GM19025 (cell line): Measurements from ENCODE around the gene HENMT1.
"Not testable (repeated sequence)": the region's sequence is repeated elsewhere in the genome, so short reads cannot be mapped to it uniquely, and the experiment has no call there.

Source experiments
- ATAC-seq: cut with Tn5 transposase; IDR thresholded peaks from one replicate; pipeline ENCODE4 v1.9.1; 2021; ENCODE audit warnings: mild to moderate bottlenecking, low read depth, moderate library complexity; ENCODE audit not compliant: unreplicated experiment

Gene HENMT1

DNA sequence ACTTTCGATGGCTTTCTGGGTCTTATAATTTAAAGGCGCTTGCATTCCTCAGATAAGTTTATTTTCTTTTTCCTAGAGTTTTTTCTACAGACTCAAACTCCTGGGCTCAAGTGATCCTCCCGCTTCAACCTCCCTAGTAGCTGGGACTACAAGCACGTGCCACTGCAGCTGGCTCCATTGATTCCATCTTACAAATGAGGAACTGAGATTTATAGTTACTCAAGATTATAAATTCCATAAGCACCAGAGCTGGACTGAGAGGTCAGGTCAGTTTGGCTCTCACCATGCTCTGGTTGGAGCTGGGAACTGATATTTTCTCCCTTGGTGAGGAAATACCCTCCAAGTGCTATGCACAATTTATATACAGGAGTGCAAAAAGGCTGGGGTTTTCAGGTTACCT is 17.8 kb upstream of the HENMT1 start:
- no peak for ATAC-seq

DNA sequence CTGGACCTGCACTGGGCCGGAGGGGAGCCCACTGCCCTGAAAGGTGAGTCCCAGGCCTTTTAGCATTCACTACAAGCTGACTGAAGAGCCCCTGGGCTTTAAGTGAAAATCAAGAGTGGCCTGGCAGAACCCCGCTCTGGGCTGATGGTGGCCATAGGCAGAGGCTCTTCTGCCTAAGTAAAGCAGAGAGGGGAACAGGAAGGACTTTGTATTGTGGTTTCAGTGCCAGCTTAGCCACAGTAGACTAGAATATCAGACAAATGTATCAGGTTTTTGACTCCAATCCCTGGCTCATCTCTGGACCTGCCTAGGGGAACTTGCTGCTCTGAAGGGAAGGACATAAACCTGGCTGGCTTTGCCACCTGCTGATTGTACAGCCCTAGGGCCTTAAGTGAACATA is 10.2 kb upstream of the HENMT1 start:
- ATAC-seq = no peak

DNA sequence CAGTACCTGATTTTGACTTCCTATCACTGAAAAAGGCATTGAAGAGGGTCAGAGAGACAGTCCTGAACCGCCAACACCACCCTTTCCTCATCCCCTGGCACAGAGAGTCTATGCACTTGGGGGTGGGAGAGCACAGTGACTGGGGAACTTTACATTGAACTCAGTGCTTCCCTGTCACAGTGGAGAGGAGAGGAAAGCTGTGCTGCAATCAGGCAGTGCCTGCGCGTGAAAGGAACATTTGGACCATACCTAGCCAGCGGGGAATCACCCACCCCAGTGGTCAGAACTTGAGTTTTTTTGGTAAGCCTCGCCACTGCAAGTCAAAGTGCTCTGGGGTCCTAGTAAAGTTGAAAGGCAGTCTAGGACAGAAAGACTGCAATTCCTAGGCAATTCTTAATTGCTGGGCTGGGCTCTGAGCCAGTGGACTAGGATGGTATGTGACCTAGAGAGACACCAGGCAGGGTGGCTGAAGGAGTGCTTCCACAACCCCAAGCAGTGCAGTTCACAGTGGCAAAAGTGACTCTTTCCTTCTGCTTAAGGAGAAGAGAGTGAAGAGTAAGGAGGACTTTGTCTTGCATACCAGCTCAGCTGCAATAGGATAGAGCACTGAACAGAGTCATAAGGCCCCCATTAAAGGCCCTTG is 9.4 kb upstream of the HENMT1 start:
- no peak for ATAC-seq

DNA sequence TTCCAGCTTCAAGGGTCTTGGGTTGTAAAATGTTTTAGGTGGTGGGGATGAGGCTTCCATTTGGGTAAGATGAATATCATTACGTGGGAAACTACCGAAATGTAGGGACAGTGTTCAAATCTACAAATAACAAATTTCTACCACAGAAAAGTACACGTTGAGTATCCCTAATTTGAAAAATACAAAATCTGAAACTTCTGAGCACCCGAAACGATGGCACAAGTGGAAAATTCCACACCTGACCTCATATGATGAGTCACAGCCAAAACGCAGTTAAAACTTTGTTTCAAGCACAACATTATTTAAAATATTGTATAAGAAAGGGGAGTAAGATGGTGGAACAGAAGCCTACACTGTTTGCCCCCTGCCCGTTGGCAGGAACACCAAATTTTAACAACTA is 8.8 kb upstream of the HENMT1 start:
- no peak for ATAC-seq

DNA sequence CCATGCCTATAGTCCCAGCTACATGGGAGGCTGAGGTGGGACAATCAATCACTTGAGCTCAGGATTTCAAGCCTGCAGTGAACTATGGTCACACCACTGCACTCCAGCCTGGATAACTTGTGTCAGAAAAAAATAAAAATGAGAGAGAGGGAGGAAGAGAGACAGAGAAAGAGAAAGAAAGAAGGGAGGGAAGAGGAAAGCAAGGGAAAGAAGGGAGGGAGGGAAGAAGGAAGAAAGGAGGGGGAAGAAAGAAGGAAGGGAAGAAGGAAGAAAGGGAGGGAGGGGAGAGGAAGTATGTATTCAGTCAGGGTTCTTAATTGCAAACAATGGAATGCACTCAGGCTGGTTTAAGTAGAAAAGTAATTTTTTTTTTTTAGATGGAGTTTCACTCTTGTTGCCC is 7.9 kb upstream of the HENMT1 start:
- ATAC-seq = no peak

DNA sequence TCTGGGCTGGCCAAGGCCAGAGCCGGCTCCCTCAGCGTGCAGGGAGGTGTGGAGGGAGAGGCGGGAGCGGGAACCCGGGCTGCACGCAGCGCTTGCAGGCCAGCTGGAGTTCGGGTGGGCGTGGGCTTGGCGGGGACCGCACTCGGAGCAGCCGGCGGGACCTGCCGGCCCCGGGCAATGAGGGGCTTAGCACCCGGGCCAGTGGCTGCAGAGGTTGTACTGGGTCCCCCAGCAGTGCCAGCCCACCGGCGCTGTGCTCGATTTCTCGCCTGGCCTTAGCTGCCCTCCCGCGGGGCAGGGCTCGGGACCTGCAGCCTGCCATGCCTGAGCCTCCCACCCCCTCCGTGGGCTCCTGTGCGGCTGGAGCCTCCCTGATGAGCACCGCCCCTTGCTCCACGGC is 6.5 kb upstream of the HENMT1 start:
- not testable (repeated sequence) for ATAC-seq

DNA sequence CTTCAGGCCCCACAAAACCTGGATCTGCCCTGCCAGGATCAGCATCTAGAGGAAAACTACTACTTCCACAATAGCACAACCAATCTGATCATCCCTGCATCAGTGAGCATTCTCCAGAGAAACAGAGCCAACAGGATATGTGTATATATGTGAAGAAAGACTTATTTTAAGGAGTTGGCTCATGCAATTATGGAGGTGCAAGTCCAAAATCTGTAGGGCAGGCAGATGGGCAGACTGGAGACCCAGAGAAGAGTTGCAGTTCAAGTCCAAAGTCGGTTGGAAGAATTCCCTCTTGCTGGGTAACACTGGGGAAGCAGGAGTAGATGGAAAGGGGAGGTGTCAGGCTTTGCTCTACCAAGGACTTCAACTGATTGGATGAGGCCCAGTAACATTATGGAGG is 4.9 kb upstream of the HENMT1 start:
- no peak for ATAC-seq

DNA sequence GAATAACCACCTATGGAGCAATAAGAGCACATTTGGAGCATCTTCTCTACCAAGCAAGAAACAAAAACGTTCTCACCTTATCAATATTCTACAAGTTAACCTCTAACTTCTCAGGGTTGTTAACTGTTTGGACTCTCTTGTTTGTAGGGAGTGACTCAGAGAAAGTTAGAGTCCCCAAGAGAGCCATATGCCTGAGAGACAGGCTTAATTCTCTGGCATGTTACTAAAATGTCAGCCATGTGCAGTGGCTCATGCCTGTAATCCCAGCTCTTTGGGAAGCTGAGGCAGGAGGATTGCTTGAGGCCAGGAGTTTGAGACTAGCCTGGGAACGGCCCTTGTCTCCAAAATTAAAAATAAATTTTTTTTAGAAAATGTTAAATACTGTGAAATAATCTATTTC is 4.2 kb upstream of the HENMT1 start:
- ATAC-seq = no peak

DNA sequence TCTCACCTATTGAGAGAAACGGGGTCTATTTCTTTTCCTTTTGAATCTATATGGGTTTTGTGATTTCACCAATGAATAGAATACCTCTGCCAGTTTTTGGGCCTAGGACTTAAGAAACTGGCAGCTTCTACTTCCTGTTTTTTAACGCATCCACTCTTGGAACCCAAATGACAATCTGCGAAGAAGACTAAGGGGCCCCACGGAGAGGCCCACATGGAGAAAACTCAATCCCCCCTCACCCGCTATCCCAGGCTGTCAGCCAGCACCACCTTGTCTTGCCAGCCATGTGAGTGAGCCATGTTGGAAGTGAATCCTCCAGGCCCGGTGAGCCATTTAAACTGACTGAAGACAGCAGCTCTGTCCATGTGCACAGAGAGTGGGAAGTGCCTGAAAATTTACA is 3.6 kb upstream of the HENMT1 start:
- no peak for ATAC-seq

DNA sequence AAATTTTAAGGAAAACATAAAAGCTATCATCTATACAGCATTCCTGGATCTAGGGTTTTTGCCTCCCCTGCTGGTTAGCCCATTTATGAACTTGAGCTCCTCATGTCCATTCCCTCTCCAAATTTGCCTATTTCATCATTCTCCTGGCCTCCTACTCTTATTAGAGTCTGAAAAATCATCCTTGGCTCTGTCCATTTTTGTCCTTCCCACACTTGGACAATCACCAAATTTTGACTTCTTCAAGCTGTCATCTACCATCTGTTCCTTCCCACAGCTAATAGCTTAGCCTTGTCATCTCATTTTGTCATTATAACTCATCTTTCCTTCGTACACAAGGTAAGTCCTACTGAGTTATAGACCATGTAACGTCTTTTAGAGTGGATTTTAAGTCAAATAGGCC is 2.2 kb upstream of the HENMT1 start:
- ATAC-seq = no peak

DNA sequence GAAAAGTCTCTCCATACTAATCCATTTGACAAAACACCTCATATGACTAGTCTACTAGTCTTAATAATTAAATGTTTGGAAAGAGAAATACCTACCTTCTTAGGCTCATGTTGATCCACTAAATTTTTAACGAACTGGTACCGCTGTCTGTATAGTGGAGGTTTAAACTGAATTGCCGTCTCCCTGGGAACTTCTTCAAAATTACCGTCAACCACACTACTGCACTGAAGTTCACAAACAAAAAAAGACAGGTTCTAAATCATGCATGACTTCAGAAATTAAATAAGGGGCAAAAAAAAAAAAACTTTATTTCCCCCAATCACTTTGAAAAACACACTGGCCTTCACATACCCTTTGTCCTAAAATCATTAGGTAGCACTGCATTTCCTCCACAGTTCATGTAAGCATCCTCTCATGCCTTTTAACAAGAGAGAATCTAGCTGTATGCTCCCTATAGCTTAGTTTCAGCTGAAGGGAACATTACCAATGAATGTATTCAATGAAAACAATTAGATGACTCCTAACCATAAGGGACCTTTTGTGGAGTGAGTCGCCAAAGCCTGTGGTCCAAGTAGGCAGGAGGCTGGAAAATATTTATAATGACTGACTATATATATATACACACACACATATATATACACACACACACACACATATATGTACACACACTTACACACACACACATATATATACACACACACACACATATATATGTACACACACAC is 3.4 kb downstream of the HENMT1 start:
- no peak for ATAC-seq

DNA sequence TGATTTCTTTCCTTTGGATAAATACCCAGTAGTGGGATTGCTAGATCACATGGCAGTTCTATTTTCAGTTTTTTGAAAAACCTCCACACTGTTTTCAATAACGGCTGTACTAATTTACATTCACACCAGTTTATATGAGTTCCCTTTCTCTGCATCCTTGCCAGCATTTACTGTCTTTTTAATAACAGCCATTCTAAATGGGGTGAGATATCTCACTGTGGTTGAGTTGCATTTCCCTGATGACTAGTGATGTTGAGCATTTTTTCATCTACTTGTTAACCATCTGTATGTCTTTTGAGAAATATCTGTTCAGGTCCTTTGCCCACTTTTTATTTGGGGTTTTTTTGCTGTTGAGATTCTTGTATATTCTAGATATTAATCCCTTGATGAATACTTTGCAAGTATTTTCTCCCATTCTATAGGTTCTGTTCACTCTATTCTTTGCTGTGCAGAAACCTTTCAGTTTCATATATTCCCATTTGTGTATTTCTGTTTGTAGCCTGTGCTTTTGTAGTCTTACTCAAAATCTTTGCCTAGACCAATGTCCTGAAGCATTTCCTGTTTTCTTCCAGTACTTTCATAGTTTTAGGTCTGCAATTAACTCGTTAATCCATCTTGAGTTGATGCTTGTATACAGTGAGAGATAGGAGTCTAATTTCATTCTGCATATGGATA is 7.3 kb downstream of the HENMT1 start:
- ATAC-seq = no peak

DNA sequence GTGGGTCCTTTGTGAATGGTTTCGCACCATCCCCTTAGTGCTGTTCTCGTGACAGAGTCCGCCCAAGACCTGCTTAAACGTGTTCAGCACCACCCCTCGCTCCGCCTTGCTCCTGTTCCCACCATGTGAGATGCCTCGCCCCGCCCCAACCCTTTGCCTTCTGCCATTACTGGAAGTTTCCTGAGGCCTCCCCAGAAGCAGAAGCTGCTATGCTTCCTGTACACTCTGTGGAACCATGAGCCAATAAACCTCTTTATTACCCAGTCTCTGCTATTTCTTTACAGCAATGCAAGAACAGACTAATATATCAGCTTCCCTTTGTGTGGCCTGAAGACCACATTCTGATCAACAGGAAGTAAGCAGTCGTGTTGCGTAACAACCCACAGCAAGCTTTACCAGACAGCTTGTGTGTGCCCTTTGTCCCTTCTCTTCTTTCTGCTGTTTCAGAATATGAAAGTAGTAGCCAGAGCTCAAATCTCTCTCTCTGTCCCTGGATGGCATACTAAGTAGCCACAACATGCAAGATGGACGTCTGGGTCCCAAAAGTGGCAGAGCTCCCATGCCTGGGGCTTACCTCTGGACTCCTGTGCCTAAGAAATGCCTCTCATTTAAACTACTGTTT is 14.1 kb downstream of the HENMT1 start:
- ATAC-seq = peak; percentile 60

DNA sequence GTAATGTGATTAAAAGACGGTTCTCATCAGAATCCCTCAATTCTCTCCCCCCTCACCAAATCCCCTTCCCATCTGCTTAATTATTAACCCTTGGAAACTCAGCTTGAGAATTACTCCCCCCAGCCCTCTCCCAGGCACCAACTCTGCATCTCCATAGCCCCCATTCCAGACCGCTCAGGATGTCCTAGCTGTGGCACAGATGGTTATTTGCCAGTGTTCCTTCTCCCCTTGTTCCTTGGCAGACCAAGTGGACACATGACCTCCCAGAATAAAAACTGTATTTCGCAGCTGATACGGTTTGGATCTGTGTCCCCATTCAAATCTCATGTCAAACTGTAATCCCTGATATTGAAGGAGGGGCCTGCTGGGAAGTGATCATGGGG is 14.6 kb downstream of the HENMT1 start:
- ATAC-seq = no peak

DNA sequence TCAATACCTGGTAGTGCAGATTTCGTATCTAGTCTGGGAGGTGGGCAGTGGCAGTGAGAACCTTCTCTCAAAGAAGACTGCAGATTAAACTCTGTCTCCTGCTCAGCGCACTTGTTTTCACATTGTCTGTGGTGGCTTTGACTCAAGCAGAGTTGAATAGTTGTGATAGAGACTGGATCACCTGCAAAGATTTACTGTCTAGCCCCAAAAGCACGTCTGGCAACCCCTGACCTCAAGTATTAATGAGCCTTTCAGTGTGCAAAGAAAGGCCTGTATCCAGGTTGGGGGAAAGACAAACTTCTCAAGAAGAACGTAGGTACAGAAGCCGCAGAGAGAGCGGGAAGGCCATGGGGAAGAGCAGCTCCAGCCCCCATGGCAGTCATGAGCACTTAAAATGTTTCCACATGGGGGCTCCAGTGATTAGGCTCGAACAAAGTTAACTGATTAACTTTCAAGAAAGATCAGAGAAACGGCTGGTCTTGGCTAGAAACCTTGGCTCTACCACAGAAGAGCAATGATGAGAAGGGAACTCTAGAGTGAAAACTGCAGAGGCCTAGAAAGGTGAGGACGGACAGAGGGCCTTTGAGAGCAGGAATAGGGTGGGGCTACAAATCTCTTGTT is 15.2 kb downstream of the HENMT1 start:
- ATAC-seq = no peak

DNA sequence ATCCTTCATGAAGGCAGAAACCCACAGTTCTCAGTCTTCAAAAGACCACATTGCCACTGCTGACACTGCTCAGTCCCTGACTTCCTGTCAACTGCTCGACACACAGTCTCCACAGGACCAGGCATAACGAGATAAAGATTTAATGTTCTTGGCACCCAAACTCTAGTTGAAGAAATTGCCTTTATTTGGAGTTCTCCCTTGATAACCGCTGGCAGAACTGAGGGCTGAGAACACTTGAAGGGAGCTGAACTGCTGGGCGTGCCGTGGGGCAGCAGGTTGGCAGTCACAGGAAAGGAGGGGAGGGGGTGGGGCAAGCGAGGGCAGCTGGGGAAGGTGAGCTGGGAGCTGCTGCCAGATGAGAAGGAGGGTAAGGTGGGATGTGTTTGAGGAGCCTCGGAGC is 15.9 kb downstream of the HENMT1 start:
- ATAC-seq = no peak

DNA sequence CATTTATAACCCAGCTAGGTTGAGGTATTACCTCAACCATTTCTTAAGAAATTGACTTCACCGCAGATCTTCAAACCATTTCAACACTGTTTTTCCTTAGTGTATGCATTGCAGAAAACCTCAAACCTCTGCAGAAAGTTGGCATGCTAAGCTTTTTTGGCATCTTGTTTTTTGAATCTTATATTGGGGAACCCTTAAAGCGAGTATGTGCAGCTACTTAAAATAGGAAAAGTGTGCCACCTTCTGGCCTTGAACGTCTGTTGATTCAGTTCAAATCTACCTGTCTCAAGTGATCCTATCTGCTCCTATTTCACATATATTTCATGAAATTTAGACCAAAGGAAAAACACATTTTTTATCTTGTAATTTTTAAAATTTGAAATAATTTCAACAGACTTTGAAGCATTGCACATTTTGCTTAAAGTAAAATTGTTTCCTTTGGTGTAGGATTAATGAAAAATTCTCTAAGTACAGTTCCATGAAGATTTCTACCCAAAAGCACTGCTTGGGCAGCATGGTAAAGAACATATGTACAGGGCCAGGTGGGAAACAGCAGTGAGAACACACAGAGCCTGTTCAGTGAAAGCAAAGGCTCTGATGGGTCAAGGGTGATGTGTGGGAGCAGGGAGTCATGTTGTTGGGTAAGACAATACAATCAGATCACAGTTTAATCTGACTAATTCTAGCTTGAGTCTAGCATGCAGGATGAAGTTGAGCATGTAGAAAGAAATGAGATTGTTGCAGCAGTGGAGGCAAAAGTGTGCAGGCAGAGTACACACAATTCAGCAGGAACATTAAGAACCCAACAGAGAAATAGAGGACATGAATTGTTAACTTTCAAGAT is 17.2 kb downstream of the HENMT1 start:
- ATAC-seq = no peak

DNA sequence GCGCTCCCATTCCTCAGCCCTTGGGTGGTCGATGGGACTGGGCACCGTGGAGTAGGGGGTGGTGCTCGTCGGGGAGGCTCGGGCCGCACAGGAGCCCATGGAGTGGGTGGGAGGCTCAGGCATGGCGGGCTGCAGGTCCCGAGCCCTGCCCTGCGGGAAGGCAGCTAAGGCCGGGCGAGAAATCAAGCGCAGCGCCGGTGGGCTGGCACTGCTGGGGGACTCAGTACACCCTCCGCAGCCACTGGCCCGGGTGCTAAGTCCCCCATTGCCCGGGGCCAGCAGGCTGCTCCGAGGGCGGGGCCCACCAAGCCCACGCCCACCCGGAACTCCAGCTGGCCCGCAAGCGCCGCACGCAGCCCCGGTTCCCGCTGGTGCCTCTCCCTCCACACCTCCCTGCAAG is 20.0 kb downstream of the HENMT1 start:
- not testable (repeated sequence) for ATAC-seq

DNA sequence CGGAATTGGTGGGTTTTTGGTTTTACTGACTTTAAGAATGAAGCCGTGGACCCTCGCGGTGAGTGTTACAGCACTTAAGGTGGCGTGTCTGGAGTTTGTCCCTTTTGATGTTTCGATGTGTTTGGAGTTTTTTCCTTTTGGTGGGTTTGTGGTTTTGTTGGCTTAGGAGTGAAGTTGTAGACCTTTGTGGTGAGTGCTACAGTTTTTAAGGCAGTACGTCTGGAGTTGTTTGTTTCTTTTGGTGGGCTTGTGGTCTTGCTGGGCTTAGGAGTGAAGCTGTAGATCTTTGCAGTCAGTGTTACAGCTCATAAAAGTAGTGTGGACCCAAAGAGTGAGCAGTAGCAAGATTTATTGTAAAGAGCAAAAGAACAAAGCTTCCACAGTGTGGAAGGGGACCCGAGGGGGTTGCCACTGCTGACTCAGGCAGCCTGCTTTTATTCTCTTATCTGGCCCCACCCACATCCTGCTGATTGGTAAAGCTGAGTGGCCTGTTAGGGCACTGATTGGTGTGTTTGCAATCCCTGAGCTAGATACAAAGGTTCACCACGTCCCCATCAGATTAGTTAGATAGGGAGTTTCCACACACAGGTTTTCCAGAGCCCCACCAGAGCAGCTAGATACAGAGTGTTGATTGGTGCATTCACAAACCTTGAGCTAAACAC is 20.9 kb downstream of the HENMT1 start:
- no peak for ATAC-seq

DNA sequence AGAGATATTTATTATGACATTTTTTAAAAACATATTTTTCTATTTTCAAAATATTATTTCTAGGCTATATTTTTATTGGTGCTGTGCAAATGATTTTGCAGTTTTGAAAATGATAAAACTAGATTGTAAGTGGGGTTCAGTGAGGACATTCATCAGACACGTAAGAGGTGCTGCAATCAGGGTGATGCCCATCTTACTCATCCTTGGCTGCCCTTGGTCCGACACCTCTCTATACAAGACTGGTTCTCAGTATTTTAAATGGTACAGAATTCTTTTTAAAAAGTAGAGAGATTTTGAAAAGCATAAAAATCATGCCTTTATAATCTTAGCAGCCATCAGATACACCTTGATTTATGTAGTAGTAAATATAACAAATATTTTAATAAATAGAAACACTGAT is 24.0 kb downstream of the HENMT1 start:
- no peak for ATAC-seq
